HG02970 (cell line): ENCODE data around the gene OR6B2.

Experiments
- ATAC-seq: cut with Tn5 transposase; IDR thresholded peaks from one replicate; pipeline ENCODE4 v1.9.1; 2021; ENCODE audit warnings: mild to moderate bottlenecking, moderate library complexity, moderate number of reproducible peaks; ENCODE audit not compliant: unreplicated experiment, low FRiP score

The OR6B2 gene

DNA sequence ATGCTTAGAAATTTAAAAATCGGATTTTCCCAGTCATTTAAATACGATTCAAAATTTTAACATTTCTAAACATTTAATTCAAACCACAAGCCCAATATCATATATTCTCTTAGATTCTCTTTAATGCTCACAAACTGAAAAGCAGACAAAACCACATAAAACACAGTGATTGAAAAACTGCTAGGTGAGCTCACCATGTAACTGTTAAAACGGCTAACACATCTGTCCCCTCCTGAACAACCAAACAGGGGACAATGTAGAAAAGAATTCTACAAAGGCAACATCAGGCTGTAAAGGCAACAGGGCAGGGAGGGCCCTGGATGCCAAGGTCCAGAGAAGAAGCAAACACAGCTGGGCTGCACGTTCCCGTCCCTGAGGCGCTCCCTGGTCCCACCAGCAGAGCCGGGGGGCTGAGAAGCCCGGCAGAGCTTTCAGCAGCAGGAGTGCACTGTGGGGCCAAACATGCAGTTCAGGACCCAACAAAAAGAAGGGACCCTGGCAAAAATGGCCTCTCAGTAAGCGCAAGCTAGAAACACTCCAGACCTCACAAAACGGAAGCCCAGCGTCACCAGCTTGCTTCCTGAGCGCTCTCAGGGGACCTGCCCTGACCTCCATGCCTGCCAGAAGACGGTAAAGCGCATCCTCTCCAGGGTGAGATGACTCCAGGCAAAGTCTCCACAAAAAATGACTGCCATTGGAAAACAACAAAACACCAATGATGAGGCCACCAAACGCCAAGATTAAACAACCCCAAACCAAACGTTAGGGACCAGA, 45.6 kb downstream of the OR6B2 start:
- no peak for ATAC-seq

DNA sequence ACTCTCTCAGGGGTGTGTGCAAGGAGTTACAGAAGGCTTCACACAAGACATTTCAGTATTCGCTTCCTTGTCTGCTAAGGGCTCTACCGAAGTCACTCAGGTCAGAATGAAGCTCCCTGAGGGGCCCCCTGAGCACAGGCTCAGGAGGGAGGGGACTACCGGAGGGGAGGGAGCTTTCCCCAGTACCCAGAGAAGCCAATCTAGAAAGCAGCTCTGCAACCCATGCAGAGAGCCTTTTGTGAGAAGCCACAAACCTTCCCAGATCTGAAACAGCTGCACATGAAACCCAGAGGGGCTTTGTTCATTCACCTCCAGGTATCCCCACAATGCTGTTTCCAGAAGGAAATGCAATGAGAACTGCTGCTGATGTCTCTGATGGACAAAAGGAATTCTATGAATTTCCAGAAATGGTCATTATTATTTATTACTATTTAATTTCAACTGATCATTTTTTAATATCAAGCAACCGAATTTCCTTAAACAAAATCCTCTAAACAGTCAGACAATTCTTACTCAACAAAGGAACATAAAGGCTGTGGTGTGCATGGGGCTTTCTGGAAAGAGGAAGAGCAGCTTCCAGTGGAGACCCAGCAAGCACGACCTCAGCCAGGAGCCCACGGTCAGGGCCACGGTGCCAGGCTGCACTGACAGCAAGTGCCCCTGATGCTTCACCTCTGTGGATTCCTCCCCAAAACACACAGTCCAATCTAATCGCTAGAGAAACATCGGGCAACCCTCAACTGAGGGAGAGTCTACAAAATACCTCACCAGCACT, 47.0 kb downstream of the OR6B2 start:
- no peak for ATAC-seq
